ENCODE data around the gene TIMM22. TPM values are rescaled to one million over a fixed set of nuclear protein-coding genes. Genes with fewer than 3 reads are reported as not detected.

TIMM22 gene
- total and polyA plus RNA-seq, 2 donors (not counting 1 experiment from before 2014, with no cell fraction given), result 4.1 to 9.5 TPM

- Histone ChIP-seq H3K4me3 (ENCODE audit: control extremely low read depth in 1 of 5, extremely low read depth in 1 of 5, insufficient read depth in 1 of 5, low read depth in 2 of 5, low read length in 4 of 5) (no peak overlapping the region), H3K27me3 (replicated peaks in 1 of 4; ENCODE audit: control extremely low read depth in 1 of 4, control insufficient read depth in 3 of 4, insufficient read depth in 4 of 4, low read length in 3 of 4) (peaks cover 0 to 13% (median 5%) of the 10 kb centered on the region in 4 experiments), H3K27ac (ENCODE audit: low read length in 2 of 2) (no peak overlapping the region), H3K79me2 (ENCODE audit: control insufficient read depth, insufficient read depth, low read length) (no peaks in the 10 kb centered on the region), H3K9me3 (ENCODE audit: control extremely low read depth in 1 of 3, control insufficient read depth in 2 of 3, insufficient read depth in 1 of 3, low read length in 2 of 3) (peaks cover 0 to 4% (median 0%) of the 10 kb centered on the region in 3 donors), H3K36me3 (replicated peaks in 1 of 2; ENCODE audit: control extremely low read depth in 1 of 2, control insufficient read depth in 1 of 2, extremely low read depth in 1 of 2, insufficient read depth in 2 of 2, low read length in 1 of 2) (no peaks in the 10 kb centered on the region), H3K4me1 (ENCODE audit: control insufficient read depth in 2 of 2, insufficient read depth in 2 of 2, low read length in 2 of 2) (peaks cover 4% of the 10 kb centered on the region in 2 donors), H3K4me2 (replicated peaks; ENCODE audit: low read depth, low read length, poor library complexity, severe bottlenecking) (no peak overlapping the region), H3K9ac (ENCODE audit: low read length) (no peak overlapping the region), H4K20me1 (ENCODE audit: control insufficient read depth, insufficient read depth, low read length, poor library complexity, severe bottlenecking) (no peaks in the 10 kb centered on the region), H2AFZ (ENCODE audit: insufficient read depth, low read depth, low read length, poor library complexity, severe bottlenecking) (no peak overlapping the region)
- peaks cover 17% of the 10 kb centered on the region for H3K27me3 Mint-ChIP-seq
- H3K9me3 Mint-ChIP-seq (ENCODE audit: insufficient read depth), result no peaks in the 10 kb centered on the region
- ChIA-PET CTCF (no interaction called here), POLR2A (no interaction called here)
- ATAC-seq (ENCODE audit: low read depth) (no peak), DNase-seq (no peak)
- TF ChIP-seq EZH2 (IDR thresholded peaks at IDR 0.05; ENCODE audit: borderline replicate concordance, insufficient read depth, low read depth, low read length, poor library complexity, severe bottlenecking), result no peak
- no peak for TF ChIP-seq CTCF (IDR thresholded peaks at IDR 0.05)
- H3K4me1 Mint-ChIP-seq, result no peaks in the 10 kb centered on the region
- intact Hi-C loops (cut with micrococcal nuclease), result no loop called here
- H3K27ac Mint-ChIP-seq, result no peak overlapping the region
- 92% methylated on average over 18 of the region's 25 CpGs for WGBS (ENCODE audit: insufficient coverage)
- H3K4me3 Mint-ChIP-seq, result no peak overlapping the region
Measured at GRCh38 chr17:948284-948852, 48.6 kb upstream of the TIMM22 start.

GRCh38 chr17:949623-950303 is 47.2 kb upstream of the TIMM22 start:
- no peak overlapping the region for H3K4me3 Mint-ChIP-seq
- no peak overlapping the region for H3K4me3 ChIP-seq (ENCODE audit: control extremely low read depth in 1 of 5, extremely low read depth in 1 of 5, insufficient read depth in 1 of 5, low read depth in 2 of 5, low read length in 4 of 5)
- no peak overlapping the region for H3K4me2 ChIP-seq (replicated peaks; ENCODE audit: low read depth, low read length, poor library complexity, severe bottlenecking)
- peaks cover 18% of the 10 kb centered on the region for H3K27me3 Mint-ChIP-seq
- no peak overlapping the region for H3K27ac Mint-ChIP-seq
- peaks cover 4% of the 10 kb centered on the region in 2 donors for H3K4me1 ChIP-seq (ENCODE audit: control insufficient read depth in 2 of 2, insufficient read depth in 2 of 2, low read length in 2 of 2)
- ATAC-seq (ENCODE audit: low read depth) (no peak), DNase-seq (no peak)
- ChIA-PET CTCF (no interaction called here), POLR2A (no interaction called here)
- WGBS (ENCODE audit: insufficient coverage), result 65% methylated on average over 6 of the region's 12 CpGs
- H3K4me1 Mint-ChIP-seq, result no peaks in the 10 kb centered on the region
- intact Hi-C loops (cut with micrococcal nuclease), result no loop called here
- no peaks in the 10 kb centered on the region for H4K20me1 ChIP-seq (ENCODE audit: control insufficient read depth, insufficient read depth, low read length, poor library complexity, severe bottlenecking)
- H3K79me2 ChIP-seq (ENCODE audit: control insufficient read depth, insufficient read depth, low read length), result no peaks in the 10 kb centered on the region
- H2AFZ ChIP-seq (ENCODE audit: insufficient read depth, low read depth, low read length, poor library complexity, severe bottlenecking), result no peak overlapping the region
- no peak overlapping the region for H3K27ac ChIP-seq (ENCODE audit: low read length in 2 of 2)
- no peak for TF ChIP-seq CTCF (IDR thresholded peaks at IDR 0.05)
- no peak for TF ChIP-seq EZH2 (IDR thresholded peaks at IDR 0.05; ENCODE audit: borderline replicate concordance, insufficient read depth, low read depth, low read length, poor library complexity, severe bottlenecking)
- peaks cover 0 to 4% (median 0%) of the 10 kb centered on the region in 3 donors for H3K9me3 ChIP-seq (ENCODE audit: control extremely low read depth in 1 of 3, control insufficient read depth in 2 of 3, insufficient read depth in 1 of 3, low read length in 2 of 3)
- H3K36me3 ChIP-seq (replicated peaks in 1 of 2; ENCODE audit: control extremely low read depth in 1 of 2, control insufficient read depth in 1 of 2, extremely low read depth in 1 of 2, insufficient read depth in 2 of 2, low read length in 1 of 2), result no peaks in the 10 kb centered on the region
- peaks cover 0 to 13% (median 5%) of the 10 kb centered on the region in 4 experiments for H3K27me3 ChIP-seq (replicated peaks in 1 of 4; ENCODE audit: control extremely low read depth in 1 of 4, control insufficient read depth in 3 of 4, insufficient read depth in 4 of 4, low read length in 3 of 4)
- H3K9me3 Mint-ChIP-seq (ENCODE audit: insufficient read depth), result no peaks in the 10 kb centered on the region
- no peak overlapping the region for H3K9ac ChIP-seq (ENCODE audit: low read length)
